NCI-H2107 treated with DMSO at 0.1 percent for 48 hours (cell line): ENCODE data around the gene ITIH5.
A peak's percentile ranks its signal among the peaks of the same experiment; 100 is the strongest.
"Not testable (repeated sequence)": the region's sequence is repeated elsewhere in the genome, so short reads cannot be mapped to it uniquely, and the experiment has no call there.

Source experiments
- DNase-seq: peaks from one replicate; lab custom pipeline; 2025; ENCODE audit not compliant: unreplicated experiment; lab: John Stamatoyannopoulos, UW

ITIH5 gene

GRCh38 chr10:7689591-7689990, 22.8 kb upstream of the ITIH5 start:
- no peak for DNase-seq

GRCh38 chr10:7687228-7687907, 20.6 kb upstream of the ITIH5 start:
- peak; percentile 75 for DNase-seq

GRCh38 chr10:7686351-7687171, 19.8 kb upstream of the ITIH5 start:
- no peak for DNase-seq

- not testable (repeated sequence) for DNase-seq
Observed at GRCh38 chr10:7680078-7680477, 13.3 kb upstream of the ITIH5 start.

- no peak for DNase-seq
Observed at GRCh38 chr10:7679256-7679655, 12.5 kb upstream of the ITIH5 start.

GRCh38 chr10:7672341-7673134, 5.8 kb upstream of the ITIH5 start:
- no peak for DNase-seq

- DNase-seq, result no peak
Observed at GRCh38 chr10:7670157-7670556, 3.4 kb upstream of the ITIH5 start.

- no peak for DNase-seq
Observed at GRCh38 chr10:7667262-7668141, 736 bp upstream of the ITIH5 start.

- no peak for DNase-seq
Observed at GRCh38 chr10:7665767-7666166, 999 bp downstream of the ITIH5 start.

GRCh38 chr10:7664707-7665106, 2.1 kb downstream of the ITIH5 start:
- no peak for DNase-seq

- no peak for DNase-seq
Observed at GRCh38 chr10:7662522-7662921, 4.2 kb downstream of the ITIH5 start.

- DNase-seq, result no peak
Observed at GRCh38 chr10:7659560-7659959, 7.2 kb downstream of the ITIH5 start.

- no peak for DNase-seq
Observed at GRCh38 chr10:7657552-7657951, 9.2 kb downstream of the ITIH5 start.

- DNase-seq, result not testable (repeated sequence)
Observed at GRCh38 chr10:7657079-7657478, 9.7 kb downstream of the ITIH5 start.

- no peak for DNase-seq
Observed at GRCh38 chr10:7651853-7652470, 14.8 kb downstream of the ITIH5 start.

- no peak for DNase-seq
Observed at GRCh38 chr10:7649673-7650300, 17.0 kb downstream of the ITIH5 start.

- DNase-seq, result no peak
Observed at GRCh38 chr10:7647062-7647664, 19.6 kb downstream of the ITIH5 start.

- DNase-seq, result no peak
Observed at GRCh38 chr10:7642491-7643011, 24.2 kb downstream of the ITIH5 start.
